H9 (cell line): ENCODE results near the gene LRP3. TPM values are rescaled to one million over a fixed set of nuclear protein-coding genes. Genes with fewer than 3 reads are reported as not detected.
A peak's percentile ranks its signal among the peaks of the same experiment; 100 is the strongest.

Source experiments
- DNase-seq: peaks from one replicate; pipeline ENCODE4 v3.0.0-alpha.2; 2017
- H2AFZ ChIP-seq: one replicate; pipeline ENCODE4 v1.6.1; 2013; ENCODE audit warnings: mild to moderate bottlenecking, low read length, control low read depth, moderate library complexity
- H2AK5ac ChIP-seq: 2 replicates; pipeline ENCODE4 v1.6.1; 2013; ENCODE audit warnings: low read length, control low read depth, mixed read lengths; ENCODE audit not compliant: insufficient read length
- H2BK120ac ChIP-seq: one replicate; pipeline ENCODE4 v1.6.1; 2013; ENCODE audit warnings: low read depth, mild to moderate bottlenecking, low read length, control low read depth, inconsistent platforms; ENCODE audit not compliant: poor library complexity, severe bottlenecking
- H2BK12ac ChIP-seq: 2 replicates; pipeline ENCODE4 v1.6.1; 2013; ENCODE audit warnings: low read length, control low read depth, mixed read lengths, low read depth; ENCODE audit not compliant: insufficient read length
- H2BK15ac ChIP-seq: 2 replicates; pipeline ENCODE4 v1.6.1; 2013; ENCODE audit warnings: low read depth, low read length, control low read depth
- H2BK20ac ChIP-seq: one replicate; pipeline ENCODE4 v1.6.1; 2013; ENCODE audit warnings: low read depth, mild to moderate bottlenecking, low read length, control low read depth, inconsistent platforms; ENCODE audit not compliant: poor library complexity, severe bottlenecking
- H2BK5ac ChIP-seq: 2 replicates; pipeline ENCODE4 v1.6.1; 2013; ENCODE audit warnings: low read length, control low read depth, mixed read lengths; ENCODE audit not compliant: insufficient read length
- H3K14ac ChIP-seq: 2 replicates; pipeline ENCODE4 v1.6.1; 2013; ENCODE audit warnings: low read length, control low read depth; ENCODE audit not compliant: insufficient read depth
- H3K18ac ChIP-seq: 2 replicates; pipeline ENCODE4 v1.6.1; 2013; ENCODE audit warnings: low read depth, mild to moderate bottlenecking, mixed read lengths, low read length, control low read depth; ENCODE audit not compliant: insufficient read length
- H3K23ac ChIP-seq: 2 replicates; pipeline ENCODE4 v1.6.1; 2013; ENCODE audit warnings: low read length, control low read depth, mixed read lengths, low read depth; ENCODE audit not compliant: insufficient read length
- H3K23me2 ChIP-seq: 2 replicates; pipeline ENCODE4 v1.6.1; 2013; ENCODE audit warnings: low read depth, mild to moderate bottlenecking, mixed read lengths, low read length, control low read depth; ENCODE audit not compliant: insufficient read length, poor library complexity, severe bottlenecking
- H3K27ac ChIP-seq: 2 replicates; pipeline ENCODE4 v1.5.1; 2013; ENCODE audit warnings: low read length, control low read depth, mixed read lengths, low read depth; ENCODE audit not compliant: insufficient read length
- H3K27me3 ChIP-seq: 2 replicates; pipeline ENCODE4 v1.6.1; 2013; ENCODE audit warnings: low read length, control low read depth, inconsistent platforms; ENCODE audit not compliant: insufficient read depth
- H3K4ac ChIP-seq: 2 replicates; pipeline ENCODE4 v1.6.1; 2013; ENCODE audit warnings: low read depth, mild to moderate bottlenecking, control low read depth, inconsistent platforms, low read length, moderate library complexity
- H3K4me1 ChIP-seq: 2 replicates; pipeline ENCODE4 v1.6.1; 2013; ENCODE audit warnings: low read length, control low read depth, inconsistent platforms; ENCODE audit not compliant: insufficient read depth
- H3K4me2 ChIP-seq: 2 replicates; pipeline ENCODE4 v1.6.1; 2013; ENCODE audit warnings: low read length, control low read depth, mixed read lengths; ENCODE audit not compliant: insufficient read length, insufficient read depth
- H3K56ac ChIP-seq: 2 replicates; pipeline ENCODE4 v1.6.1; 2013; ENCODE audit warnings: low read depth, mild to moderate bottlenecking, mixed read lengths, low read length, control low read depth; ENCODE audit not compliant: insufficient read length
- H3K79me1 ChIP-seq: 2 replicates; pipeline ENCODE4 v1.6.1; 2013; ENCODE audit warnings: low read depth, mild to moderate bottlenecking, moderate library complexity, low read length, control low read depth, inconsistent platforms; ENCODE audit not compliant: insufficient read depth, poor library complexity, severe bottlenecking
- H3K79me2 ChIP-seq: 2 replicates; pipeline ENCODE4 v1.6.1; 2013; ENCODE audit warnings: low read length, control low read depth, inconsistent platforms; ENCODE audit not compliant: insufficient read depth
- H3K9ac ChIP-seq: 2 replicates; pipeline ENCODE4 v1.6.1; 2013; ENCODE audit warnings: low read length, control low read depth, mixed read lengths; ENCODE audit not compliant: insufficient read length; ENCODE audit errors: extremely low read depth
- H3K9me3 ChIP-seq: one replicate; pipeline ENCODE4 v1.6.1; 2013; ENCODE audit warnings: low read depth, low read length, inconsistent platforms; ENCODE audit not compliant: control insufficient read depth
- H3T11ph ChIP-seq: one replicate; pipeline ENCODE4 v1.6.1; 2013; ENCODE audit warnings: mild to moderate bottlenecking, low read length, control low read depth, inconsistent platforms
- H4K20me1 ChIP-seq: one replicate; pipeline ENCODE4 v1.6.1; 2013; ENCODE audit not compliant: control insufficient read depth, insufficient read length, insufficient read depth
- H4K5ac ChIP-seq: 2 replicates; pipeline ENCODE4 v1.6.1; 2013; ENCODE audit warnings: low read depth, mild to moderate bottlenecking, mixed read lengths, low read length, control low read depth; ENCODE audit not compliant: insufficient read length
- H4K8ac ChIP-seq: replicated peaks from 2 replicates; pipeline ENCODE4 v1.6.1; 2013; ENCODE audit warnings: low read length, control low read depth, mixed read lengths, low read depth; ENCODE audit not compliant: insufficient read length
- H4K91ac ChIP-seq: 2 replicates; pipeline ENCODE4 v1.6.1; 2013; ENCODE audit warnings: low read depth, mild to moderate bottlenecking, moderate library complexity, mixed read lengths, low read length, control low read depth; ENCODE audit not compliant: insufficient read length
- H3K27ac Mint-ChIP-seq, 3 experiments: 2 replicates in 2 of 3; 3 replicates in 1 of 3; pipeline ENCODE4 v1.8.0; 2020 to 2021; ENCODE audit warnings: mixed read lengths in 3 of 3, mild to moderate bottlenecking in 1 of 3, moderate library complexity in 1 of 3
- H3K27me3 Mint-ChIP-seq: 2 replicates; pipeline ENCODE4 v1.8.0; 2021; ENCODE audit warnings: low read depth, mild to moderate bottlenecking, moderate library complexity, mixed read lengths
- H3K36me3 Mint-ChIP-seq, 3 experiments: 2 replicates in 2 of 3; 3 replicates in 1 of 3; pipeline ENCODE4 v1.8.0; 2020 to 2021; ENCODE audit warnings: low read depth in 3 of 3, mixed read lengths in 3 of 3; ENCODE audit not compliant: insufficient read depth in 1 of 3
- H3K4me1 Mint-ChIP-seq, 2 experiments: 2 replicates each; pipeline ENCODE4 v1.8.0; 2020; ENCODE audit warnings: mixed read lengths in 2 of 2
- H3K4me3 Mint-ChIP-seq, 2 experiments: 2 replicates in 1 of 2; 3 replicates in 1 of 2; pipeline ENCODE4 v1.8.0; 2020 to 2021; ENCODE audit warnings: mild to moderate bottlenecking in 2 of 2, mixed read lengths in 2 of 2, moderate library complexity in 1 of 2
- H3K9me3 Mint-ChIP-seq, 2 experiments: 2 replicates in 1 of 2; 3 replicates in 1 of 2; pipeline ENCODE4 v1.8.0; 2020; ENCODE audit warnings: mild to moderate bottlenecking in 2 of 2, mixed read lengths in 2 of 2, moderate library complexity in 1 of 2
- WGBS: extraction: QIAGEN DNeasy Blood & Tissue Kit; methylation state at CpG from one replicate; pipeline ENCODE4 v1.1.7; 2013; ENCODE audit warnings: missing lambda C conversion rate, low lambda C conversion rate, mixed read lengths; ENCODE audit not compliant: insufficient read length; ENCODE audit errors: extremely low coverage; 5-methylcytosine and 5-hydroxymethylcytosine counted together
- total RNA-seq: library from RNA; stranded (reverse); gene quantifications from 2 replicates; pipeline ENCODE4 v1.2.1, GENCODE V29; 2021
- TF ChIP-seq, protein P1 (sequence below): fragments of 200-600 bp; sonication (generic); conservative IDR thresholded peaks from 3 replicates; pipeline ENCODE4 v1.8.0; 2021; ENCODE audit warnings: antibody characterized with exemption, mild to moderate bottlenecking

LRP3 gene
- total RNA-seq, 1 experiment from 2014 or later: 29.2 TPM

GRCh38 chr19:33186431-33187182 lies 7.5 kb upstream of the LRP3 start:
- H3K4me2 ChIP-seq: no peak overlapping the region
- H3K4me1 Mint-ChIP-seq: peaks cover 11% of the 10 kb centered on the region in 2 experiments
- H3K56ac ChIP-seq: no peak overlapping the region
- H3K23ac ChIP-seq: no peak overlapping the region
- no peaks in the 10 kb centered on the region for H3K79me2 ChIP-seq
- no peak overlapping the region for H3T11ph ChIP-seq
- no peak overlapping the region for H3K9ac ChIP-seq
- H3K9me3 Mint-ChIP-seq: no peaks in the 10 kb centered on the region; a peak in 2 of 5 replicates
- peak overlapping the region in 1 of 2 experiments; percentile 69; a peak in 3 of 5 replicates for H3K4me3 Mint-ChIP-seq
- no peak overlapping the region for H2BK12ac ChIP-seq
- H3K27ac ChIP-seq: no peak overlapping the region
- no peak overlapping the region for H3K18ac ChIP-seq
- H3K27ac Mint-ChIP-seq: no peak overlapping the region
- H3K23me2 ChIP-seq: no peaks in the 10 kb centered on the region
- no peak overlapping the region for H4K8ac ChIP-seq
- no peak overlapping the region for H3K14ac ChIP-seq
- no peak overlapping the region for H2AK5ac ChIP-seq
- no peak for DNase-seq
- H3K27me3 Mint-ChIP-seq: peaks cover 17% of the 10 kb centered on the region
- no peak overlapping the region for H3K4ac ChIP-seq
- TF ChIP-seq, protein P1, sequence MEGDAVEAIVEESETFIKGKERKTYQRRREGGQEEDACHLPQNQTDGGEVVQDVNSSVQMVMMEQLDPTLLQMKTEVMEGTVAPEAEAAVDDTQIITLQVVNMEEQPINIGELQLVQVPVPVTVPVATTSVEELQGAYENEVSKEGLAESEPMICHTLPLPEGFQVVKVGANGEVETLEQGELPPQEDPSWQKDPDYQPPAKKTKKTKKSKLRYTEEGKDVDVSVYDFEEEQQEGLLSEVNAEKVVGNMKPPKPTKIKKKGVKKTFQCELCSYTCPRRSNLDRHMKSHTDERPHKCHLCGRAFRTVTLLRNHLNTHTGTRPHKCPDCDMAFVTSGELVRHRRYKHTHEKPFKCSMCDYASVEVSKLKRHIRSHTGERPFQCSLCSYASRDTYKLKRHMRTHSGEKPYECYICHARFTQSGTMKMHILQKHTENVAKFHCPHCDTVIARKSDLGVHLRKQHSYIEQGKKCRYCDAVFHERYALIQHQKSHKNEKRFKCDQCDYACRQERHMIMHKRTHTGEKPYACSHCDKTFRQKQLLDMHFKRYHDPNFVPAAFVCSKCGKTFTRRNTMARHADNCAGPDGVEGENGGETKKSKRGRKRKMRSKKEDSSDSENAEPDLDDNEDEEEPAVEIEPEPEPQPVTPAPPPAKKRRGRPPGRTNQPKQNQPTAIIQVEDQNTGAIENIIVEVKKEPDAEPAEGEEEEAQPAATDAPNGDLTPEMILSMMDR: no peak
- H4K20me1 ChIP-seq: no peaks in the 10 kb centered on the region
- H3K4me1 ChIP-seq: no peaks in the 10 kb centered on the region
- no CpG with 5 or more reads among the region's 11 CpGs for WGBS
- no peak overlapping the region for H2BK20ac ChIP-seq
- H3K79me1 ChIP-seq: no peaks in the 10 kb centered on the region
- no peak overlapping the region for H2BK15ac ChIP-seq
- H2BK5ac ChIP-seq: no peak overlapping the region
- H3K36me3 Mint-ChIP-seq: no peaks in the 10 kb centered on the region
- H2BK120ac ChIP-seq: no peak overlapping the region
- no peak overlapping the region for H4K5ac ChIP-seq
- no peaks in the 10 kb centered on the region for H3K27me3 ChIP-seq
- H2AFZ ChIP-seq: no peak overlapping the region
- no peaks in the 10 kb centered on the region for H3K9me3 ChIP-seq
- H4K91ac ChIP-seq: no peak overlapping the region
